NCI-H1694 (cell line): ENCODE measurements around the gene HADHB.
"Not testable (repeated sequence)": the region's sequence is repeated elsewhere in the genome, so short reads cannot be mapped to it uniquely, and the experiment has no call there.

Experiments
- DNase-seq: peaks from one replicate; lab custom pipeline; 2025; lab: John Stamatoyannopoulos, UW

Gene HADHB

DNA sequence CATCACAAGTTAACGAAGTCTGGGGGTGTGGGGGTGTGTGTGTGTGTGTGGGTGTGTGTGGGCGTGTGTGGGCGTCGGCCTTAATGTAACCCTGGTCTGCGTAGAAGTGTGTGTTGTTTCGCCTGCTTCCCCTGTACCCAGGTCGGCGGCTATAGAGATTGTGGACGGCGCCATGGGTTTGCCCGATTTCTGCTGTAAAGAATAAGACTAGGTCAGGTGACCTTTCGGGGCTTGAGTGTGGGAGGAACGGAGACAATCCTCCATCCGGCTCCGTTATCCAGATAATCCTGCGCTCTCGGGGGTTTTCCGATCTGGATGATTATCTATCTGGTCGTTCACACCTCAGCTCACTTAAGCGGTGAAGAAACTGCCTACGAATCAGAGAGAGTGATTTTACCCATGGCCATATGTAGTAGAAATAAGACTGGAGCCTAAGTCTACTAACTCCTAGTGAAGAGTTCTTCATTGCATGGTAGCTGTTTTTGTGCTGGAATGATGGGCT lies 543 bp downstream of the HADHB start:
- DNase-seq: no peak

GRCh38 chr2:26245810-26246209 lies 1.1 kb downstream of the HADHB start:
- no peak for DNase-seq

GRCh38 chr2:26246818-26247217 lies 2.1 kb downstream of the HADHB start:
- no peak for DNase-seq

- DNase-seq: no peak
These were observed 4.9 kb downstream of the HADHB start for GRCh38 chr2:26249625-26250024.

- DNase-seq: peak; percentile 62
These were observed 7.2 kb downstream of the HADHB start for GRCh38 chr2:26251893-26252292.

DNA sequence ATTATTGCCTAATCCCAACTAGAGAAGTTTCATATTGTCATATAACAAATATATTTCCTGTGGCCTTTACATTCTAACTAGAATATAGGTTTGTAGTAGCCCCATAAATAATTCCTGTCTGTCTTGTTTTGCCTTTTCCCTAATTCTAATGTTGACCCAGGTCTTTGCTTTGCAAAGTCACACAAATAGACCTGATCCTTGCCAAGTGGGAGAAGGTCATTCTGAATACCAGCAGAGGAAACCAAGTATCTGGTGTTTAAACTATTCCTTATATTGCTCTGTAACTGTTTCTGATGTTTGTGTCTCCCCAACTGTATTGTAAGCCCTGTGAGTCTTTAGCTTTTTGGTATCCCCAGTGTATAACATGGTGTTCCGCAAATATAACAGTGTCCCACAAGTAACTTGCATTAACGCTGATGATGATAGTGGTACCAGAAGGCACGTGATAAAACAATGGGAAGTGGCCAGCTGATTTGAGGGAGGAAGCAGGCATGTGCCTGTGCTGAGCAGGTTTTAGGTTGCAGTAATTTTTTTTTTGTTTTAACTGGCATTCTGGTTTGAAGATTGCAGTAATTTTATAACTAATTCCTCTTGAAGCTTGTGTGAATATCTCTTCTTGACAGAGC lies 11.1 kb downstream of the HADHB start:
- no peak for DNase-seq

DNA sequence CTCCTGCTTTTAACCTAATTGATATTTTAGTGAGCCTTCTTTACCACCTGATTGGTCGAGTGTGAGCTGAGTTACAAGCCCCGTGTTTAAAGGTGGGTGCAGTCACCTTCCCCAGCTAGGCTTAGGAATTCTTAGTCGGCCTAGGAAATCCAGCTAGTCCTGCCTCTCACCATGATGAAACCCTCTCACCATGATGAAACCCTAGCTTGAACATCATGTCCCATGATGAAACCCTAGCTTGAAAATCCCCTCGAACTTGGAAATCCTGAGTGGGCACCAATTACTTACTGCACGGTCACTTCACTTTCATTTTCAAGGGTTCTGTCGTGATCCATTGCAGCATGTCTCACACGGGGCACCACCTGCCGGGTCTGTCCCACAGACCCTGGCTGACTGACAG lies 14.1 kb downstream of the HADHB start:
- DNase-seq: not testable (repeated sequence)

DNA sequence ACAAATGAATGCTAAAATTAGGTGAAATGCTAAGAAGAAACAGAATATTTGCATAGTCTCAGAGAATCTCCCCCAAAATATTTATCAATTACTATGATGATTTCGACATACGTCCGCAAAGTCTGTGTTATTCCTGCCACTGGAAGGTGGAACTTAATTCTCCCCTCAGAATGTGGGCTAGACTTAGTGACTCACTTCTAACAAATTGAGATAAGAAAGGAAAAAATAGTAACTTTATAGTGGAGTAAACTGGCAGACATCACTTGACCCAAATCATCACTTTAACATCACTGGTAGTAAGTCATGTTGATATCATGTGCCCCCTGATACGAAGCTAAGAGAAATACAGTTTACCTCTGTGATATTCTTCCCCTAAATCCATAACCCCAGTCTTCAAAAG lies 23.5 kb downstream of the HADHB start:
- no peak for DNase-seq

DNA sequence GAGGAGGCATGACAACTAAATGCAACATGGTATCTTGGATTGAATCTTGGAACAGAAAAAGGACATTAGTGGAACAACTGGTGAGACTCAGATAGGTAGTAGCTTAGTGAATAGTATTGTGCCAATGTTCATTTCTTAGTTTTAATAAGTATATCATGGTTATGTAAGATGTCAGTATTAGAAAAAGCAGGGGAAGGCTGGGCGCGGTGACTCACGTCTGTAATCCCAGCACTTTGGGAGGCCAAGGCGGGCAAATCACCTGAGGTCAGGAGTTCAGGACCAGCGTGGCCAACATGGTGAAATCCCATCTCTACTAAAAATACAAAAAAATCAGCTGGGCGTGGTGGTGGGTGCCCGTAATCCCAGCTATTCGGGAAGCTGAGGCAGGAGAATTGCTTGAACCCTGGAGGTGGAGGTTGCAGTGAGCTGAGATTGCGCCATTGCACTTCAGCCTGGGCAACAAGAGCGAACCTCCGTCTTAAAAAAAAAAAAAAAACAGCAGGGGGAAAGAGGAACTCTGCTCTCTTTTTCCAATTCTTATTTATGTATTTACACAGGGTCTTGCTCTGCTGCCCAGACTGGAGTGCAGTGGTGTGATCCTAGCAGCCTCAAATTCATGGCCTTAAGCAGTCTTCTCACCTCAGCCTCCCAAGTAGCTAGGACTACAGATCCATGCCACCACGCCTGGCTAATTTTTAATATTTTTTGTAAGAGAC lies 24.1 kb downstream of the HADHB start:
- DNase-seq: not testable (repeated sequence)

- DNase-seq: no peak
These were observed 24.9 kb downstream of the HADHB start for GRCh38 chr2:26269571-26270158.

DNA sequence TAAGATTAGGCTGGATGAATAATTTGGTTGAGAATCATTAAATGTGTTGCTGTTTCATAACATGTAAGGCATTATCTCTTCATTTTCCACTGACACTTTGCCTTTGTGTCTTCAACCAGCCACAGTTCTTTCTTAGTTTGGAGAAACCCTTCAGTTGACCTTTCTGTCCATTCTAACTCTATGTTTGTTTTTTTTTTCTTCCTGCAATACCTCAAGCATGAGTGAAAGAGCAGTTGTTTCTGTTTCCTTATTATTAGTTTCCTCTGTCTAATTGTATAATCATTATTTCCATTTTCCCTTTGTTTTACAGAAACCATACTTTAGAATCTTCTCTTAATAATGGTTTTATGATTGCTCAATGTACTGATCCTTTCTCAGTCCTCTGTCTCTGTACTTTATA lies 25.6 kb downstream of the HADHB start:
- no peak for DNase-seq

DNA sequence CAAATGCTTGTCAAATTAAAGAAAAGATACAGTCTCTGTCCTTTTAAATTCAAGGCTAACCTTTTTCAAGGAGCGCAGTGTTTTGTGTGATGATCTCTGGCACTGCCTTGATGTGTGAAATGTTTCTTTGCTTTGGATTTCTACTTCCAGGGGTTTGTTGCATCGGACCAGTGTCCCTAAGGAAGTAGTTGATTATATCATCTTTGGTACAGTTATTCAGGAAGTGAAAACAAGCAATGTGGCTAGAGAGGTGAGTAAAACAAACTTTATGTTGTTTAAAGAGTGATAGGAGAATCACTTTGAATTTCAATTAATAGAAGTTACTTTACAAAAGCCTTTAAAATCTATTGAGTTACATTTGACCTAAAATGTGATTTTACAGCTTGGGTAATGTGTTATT lies 28.8 kb downstream of the HADHB start:
- no peak for DNase-seq

- no peak for DNase-seq
These were observed 29.4 kb downstream of the HADHB start for GRCh38 chr2:26274058-26274613.

DNA sequence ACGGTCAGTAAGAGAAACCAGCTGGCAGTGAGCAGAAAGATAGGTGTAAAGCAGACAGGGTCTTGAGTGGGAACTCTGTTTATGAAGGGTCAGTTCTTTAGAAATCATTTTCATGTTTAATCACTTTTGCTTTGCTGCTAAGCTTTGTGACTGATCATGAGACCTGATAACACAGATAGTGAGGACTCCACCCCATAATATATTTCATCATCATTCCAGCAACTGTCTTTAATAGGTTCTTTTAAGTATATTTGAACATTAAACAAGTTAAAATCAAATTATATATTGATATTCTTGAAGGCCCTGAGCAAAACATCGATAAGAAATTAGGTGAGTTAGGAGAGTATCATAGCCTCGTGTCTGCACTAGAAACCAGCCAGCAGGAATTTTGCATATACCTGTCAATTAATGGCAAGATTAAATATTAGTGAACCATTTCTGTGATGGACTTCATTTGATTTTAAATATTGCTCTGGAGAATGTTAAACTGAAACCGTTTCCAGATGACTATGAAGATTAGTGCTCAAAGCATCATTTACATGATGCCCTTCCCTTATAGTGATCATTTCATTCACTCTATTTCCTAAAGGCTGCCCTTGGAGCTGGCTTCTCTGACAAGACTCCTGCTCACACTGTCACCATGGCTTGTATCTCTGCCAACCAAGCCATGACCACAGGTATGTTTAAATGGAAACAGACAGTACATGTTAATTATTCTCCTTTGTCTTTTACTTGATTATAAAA lies 31.9 kb downstream of the HADHB start:
- no peak for DNase-seq

DNA sequence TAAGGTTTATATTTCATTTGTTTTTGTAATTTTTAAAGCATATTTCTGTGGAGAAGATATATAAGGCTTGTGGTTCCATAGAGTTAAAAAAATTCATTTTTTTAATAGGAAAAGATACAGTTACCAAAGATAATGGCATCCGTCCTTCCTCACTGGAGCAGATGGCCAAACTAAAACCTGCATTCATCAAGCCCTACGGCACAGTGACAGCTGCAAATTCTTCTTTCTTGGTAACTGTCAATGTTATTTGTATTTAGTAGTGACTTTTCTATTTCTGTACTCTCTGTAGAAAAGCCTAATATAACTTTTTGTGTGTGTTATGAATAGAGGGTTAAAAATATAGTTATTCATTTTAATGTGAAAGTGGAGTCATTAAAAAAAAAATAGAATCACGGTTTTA lies 35.1 kb downstream of the HADHB start:
- DNase-seq: peak; percentile 20

GRCh38 chr2:26281226-26281625 lies 36.5 kb downstream of the HADHB start:
- DNase-seq: no peak

GRCh38 chr2:26283606-26284005 lies 38.9 kb downstream of the HADHB start:
- DNase-seq: no peak

DNA sequence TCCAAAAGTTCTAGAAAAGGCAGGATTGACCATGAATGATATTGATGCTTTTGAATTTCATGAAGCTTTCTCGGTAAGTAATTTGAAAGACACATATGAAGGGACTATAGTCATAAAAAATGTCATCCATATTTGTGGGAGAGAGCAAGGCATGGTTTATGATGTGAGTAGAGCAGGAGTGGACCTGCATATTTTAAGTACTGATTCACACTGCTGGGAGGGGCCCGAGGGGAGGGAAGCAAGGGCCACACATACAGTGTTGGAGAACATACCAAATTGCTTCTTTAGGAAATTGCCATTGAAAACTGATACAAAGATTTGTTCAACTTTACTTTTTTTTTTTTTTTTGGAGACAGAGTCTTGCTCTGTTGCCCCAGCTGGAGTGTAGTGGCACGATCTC lies 39.4 kb downstream of the HADHB start:
- no peak for DNase-seq

- no peak for DNase-seq
These were observed 41.2 kb downstream of the HADHB start for GRCh38 chr2:26285931-26286330.

DNA sequence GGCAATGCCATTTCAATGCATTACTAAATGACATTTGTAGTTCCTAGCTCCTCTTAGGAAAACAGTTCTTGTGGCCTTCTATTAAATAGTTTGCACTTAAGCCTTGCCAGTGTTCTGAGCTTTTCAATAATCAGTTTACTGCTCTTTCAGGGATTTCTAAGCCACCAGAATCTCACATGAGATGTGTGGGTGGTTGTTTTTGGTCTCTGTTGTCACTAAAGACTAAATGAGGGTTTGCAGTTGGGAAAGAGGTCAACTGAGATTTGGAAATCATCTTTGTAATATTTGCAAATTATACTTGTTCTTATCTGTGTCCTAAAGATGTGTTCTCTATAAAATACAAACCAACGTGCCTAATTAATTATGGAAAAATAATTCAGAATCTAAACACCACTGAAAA lies 45.3 kb downstream of the HADHB start:
- no peak for DNase-seq

GRCh38 chr2:26292646-26293045 lies 47.9 kb downstream of the HADHB start:
- no peak for DNase-seq

DNA sequence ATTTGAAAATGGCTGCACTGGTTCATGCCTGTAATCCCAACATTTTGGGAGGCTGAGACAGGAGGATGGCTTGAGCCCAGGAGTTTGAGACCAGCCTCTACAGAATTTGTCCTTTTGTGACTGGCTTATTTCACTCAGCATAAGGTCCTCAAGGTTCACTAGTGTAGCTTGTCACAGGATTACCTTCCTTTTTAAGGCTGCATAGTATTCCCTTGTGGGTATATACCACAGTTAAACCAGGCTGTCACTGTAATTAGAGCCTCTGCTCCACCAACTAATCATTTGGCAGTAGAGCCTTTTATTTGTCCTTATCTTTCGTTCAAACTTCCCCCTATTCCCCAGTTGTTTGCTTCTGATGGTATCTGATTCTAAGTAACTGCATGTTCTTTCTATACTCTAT lies 50.8 kb downstream of the HADHB start:
- DNase-seq: no peak
